Posterior cingulate gyrus (tissue), 11 donors: ENCODE results near the gene KRIT1.
"Not testable (repeated sequence)": the region's sequence is repeated elsewhere in the genome, so short reads cannot be mapped to it uniquely, and the experiment has no call there.

Experiments used
- DNase-seq, 10 donors: peaks; one replicate each; pipeline versions ENCODE4 v3.0.0 to v3.0.0-alpha.2; 2020 to 2021; ENCODE audit warnings: mixed read lengths in 3 of 10
- intact Hi-C: fragments of 100-400 bp; cut with DNase I; formaldehyde crosslinking; loops from one replicate; pipeline ENCODE4 v1.15.1; 2023

KRIT1 gene

GRCh38 chr7:92245487-92246359, at the start of gene KRIT1, which contains the start of gene ANKIB1:
Gene KRIT1, minus strand, starts transcription at chr7:92245914. Its CDS starts 3,779 bp downstream, at chr7:92242135.
Gene ANKIB1, plus strand, starts transcription at chr7:92245974. Its CDS starts 49,005 bp downstream, at chr7:92294979.
- intact Hi-C loops = loop anchor here (5.0 to 10.0 kb wide), 4 partner anchors 113 to 202 kb away; partner anchors contain the start of genes CYP51A1 and GATAD1
- peak; percentile 87 to 99 (median 92) for DNase-seq

- intact Hi-C loops = no loop called here
- no peak for DNase-seq
These were observed 49.7 kb upstream of the KRIT1 start for GRCh38 chr7:92295391-92295790.

GRCh38 chr7:92293896-92294590, 48.3 kb upstream of the KRIT1 start:
- intact Hi-C loops = loop anchor here (5.0 kb wide), 1 partner anchor 42 kb away; no protein-coding TSS in a partner anchor
- DNase-seq = no peak

GRCh38 chr7:92292981-92293380, 47.3 kb upstream of the KRIT1 start:
- intact Hi-C loops = loop anchor here (5.0 kb wide), 1 partner anchor 41 kb away; no protein-coding TSS in a partner anchor
- no peak for DNase-seq

- intact Hi-C loops = no loop called here
- DNase-seq = no peak
These were observed 43.6 kb upstream of the KRIT1 start for GRCh38 chr7:92289321-92289720.

GRCh38 chr7:92282930-92283329, 37.2 kb upstream of the KRIT1 start:
- DNase-seq = no peak

GRCh38 chr7:92282221-92282814, 36.6 kb upstream of the KRIT1 start:
- intact Hi-C loops = no loop called here
- DNase-seq = no peak

More at GRCh38 chr7:92282930-92283329, 37.2 kb upstream of the KRIT1 start:
- intact Hi-C loops = no loop called here

- no peak for DNase-seq
- intact Hi-C loops = no loop called here
These were observed 35.3 kb upstream of the KRIT1 start for GRCh38 chr7:92281031-92281430.

- DNase-seq = no peak
- intact Hi-C loops = no loop called here
These were observed 33.8 kb upstream of the KRIT1 start for GRCh38 chr7:92279396-92280031.

- intact Hi-C loops = no loop called here
- no peak for DNase-seq
These were observed 30.7 kb upstream of the KRIT1 start for GRCh38 chr7:92276460-92276864.

GRCh38 chr7:92275327-92275726, 29.6 kb upstream of the KRIT1 start:
- intact Hi-C loops = no loop called here
- DNase-seq = no peak

GRCh38 chr7:92268921-92269320, 23.2 kb upstream of the KRIT1 start:
- intact Hi-C loops = no loop called here
- no peak for DNase-seq

GRCh38 chr7:92266415-92267241, 20.9 kb upstream of the KRIT1 start:
- no peak for DNase-seq
- intact Hi-C loops = no loop called here

GRCh38 chr7:92260248-92260781, 14.6 kb upstream of the KRIT1 start:
- peak in 1 of 10 donors; percentile 35 for DNase-seq
- intact Hi-C loops = no loop called here

GRCh38 chr7:92259610-92260247, 14.0 kb upstream of the KRIT1 start:
- DNase-seq = no peak
- intact Hi-C loops = loop anchor here (10.0 kb wide), 1 partner anchor 75 kb away; no protein-coding TSS in a partner anchor

- intact Hi-C loops = loop anchor here (10.0 kb wide), 1 partner anchor 76 kb away; no protein-coding TSS in a partner anchor
- peak in 1 of 10 donors; percentile 44 for DNase-seq
These were observed 13.3 kb upstream of the KRIT1 start for GRCh38 chr7:92259062-92259461.

GRCh38 chr7:92255308-92255707, 9.6 kb upstream of the KRIT1 start:
- intact Hi-C loops = loop anchor here (10.0 kb wide), 1 partner anchor 79 kb away; no protein-coding TSS in a partner anchor
- DNase-seq = no peak

- DNase-seq = not testable (repeated sequence)
- intact Hi-C loops = loop anchor here (5.0 to 10.0 kb wide), 2 partner anchors 38 to 80 kb away; no protein-coding TSS in a partner anchor
These were observed 9.1 kb upstream of the KRIT1 start for GRCh38 chr7:92254800-92255199.
